CD4-positive, alpha-beta T cell treated with Interleukin-15 for 1 hour (primary cell): ENCODE measurements around the gene CNTD1.
A peak's percentile ranks its signal among the peaks of the same experiment; 100 is the strongest.

Source experiments
- DNase-seq: peaks from one replicate; pipeline ENCODE4 v3.0.0-alpha.2; 2020

The CNTD1 gene

DNA sequence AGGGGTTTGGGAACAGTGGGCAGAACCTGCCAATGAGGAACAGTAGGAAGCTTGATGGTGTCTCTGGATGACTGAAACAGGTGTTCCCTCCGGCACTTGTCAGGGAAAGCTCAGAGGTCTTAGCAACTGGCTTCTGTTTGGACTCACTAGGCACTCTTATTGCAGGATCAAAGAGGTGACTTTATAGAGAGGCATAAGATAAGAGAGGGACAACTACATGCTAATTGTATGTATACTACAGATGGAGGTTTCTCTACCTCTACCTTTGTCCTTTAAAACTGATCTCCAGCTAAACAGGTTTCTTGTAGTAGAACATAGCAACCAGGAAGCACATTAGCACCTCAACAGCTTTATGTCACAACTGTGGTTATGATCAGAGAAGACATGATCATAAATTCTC lies 7.6 kb downstream of the CNTD1 start:
- DNase-seq, result no peak

DNA sequence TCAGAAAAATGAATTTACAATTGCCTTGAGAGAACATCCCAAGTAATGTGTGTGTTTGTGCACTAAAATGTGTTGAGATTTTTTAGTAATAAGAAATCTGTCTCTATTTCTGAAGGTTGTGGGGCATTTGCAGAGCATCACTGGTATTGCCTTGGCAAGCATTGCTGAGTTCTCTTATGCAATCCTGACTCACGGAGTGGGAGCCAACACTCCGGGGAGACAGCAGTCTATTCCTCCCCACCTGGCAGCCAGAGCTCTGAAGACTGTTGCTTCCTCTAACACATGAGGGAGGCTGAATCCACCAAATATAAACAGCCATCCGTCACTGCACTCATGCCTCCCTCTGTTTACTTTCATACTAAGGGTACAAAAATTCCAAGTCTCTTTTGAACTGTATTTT lies 10.6 kb downstream of the CNTD1 start:
- no peak for DNase-seq

DNA sequence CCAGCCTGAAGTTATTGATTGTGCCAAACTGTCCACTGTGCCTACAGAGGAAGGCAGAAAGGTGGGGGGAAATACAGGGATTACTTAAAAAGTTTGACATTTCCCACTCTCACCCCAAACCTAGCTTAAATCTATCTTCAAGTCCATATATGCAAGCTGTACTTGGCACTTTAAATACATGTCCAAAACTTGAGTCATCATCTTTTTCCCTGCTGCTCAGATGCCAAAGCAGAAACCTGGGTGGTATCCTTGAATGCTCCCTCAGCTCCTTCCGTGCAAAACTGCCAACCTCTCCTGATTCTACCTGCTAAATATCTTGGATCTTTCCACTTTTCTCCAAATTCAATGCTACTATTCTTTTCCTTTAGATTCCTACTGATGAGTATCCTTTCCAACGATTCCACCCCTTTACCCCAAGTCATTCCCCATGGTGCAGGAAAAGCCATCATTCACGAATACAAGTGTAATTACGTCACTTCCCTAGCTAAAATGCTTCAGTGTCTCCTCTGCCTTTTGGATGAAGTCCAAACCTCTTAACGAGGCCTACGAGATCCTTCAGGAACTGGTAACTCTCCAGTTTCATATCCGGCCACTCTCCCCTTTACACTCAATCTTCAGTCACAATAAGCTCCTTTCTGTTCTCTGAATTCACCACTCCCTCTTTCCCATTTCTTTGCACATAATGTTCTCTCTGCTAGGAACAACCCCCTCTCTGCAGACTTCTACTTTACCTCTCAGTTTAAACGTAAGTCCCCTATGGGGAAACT lies 16.2 kb downstream of the CNTD1 start:
- DNase-seq, result no peak

DNA sequence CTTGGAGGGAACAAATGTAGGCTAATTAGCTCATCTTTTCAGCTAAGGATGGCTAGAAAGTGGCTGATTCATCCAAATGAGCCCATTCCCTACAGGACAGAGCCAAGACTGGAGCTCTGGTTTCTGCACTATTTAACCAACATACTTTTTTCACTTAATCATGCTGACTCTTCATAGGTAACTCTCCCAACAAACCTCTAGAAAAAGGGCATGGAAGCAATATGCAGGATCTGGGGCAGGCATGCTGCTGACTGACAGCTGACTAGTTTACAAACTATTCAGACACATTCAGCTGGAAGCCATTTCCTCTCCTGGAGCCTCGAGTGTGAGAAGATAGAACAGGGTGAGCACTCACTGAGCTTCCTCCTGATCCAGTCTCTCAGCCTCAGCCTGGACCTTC lies 19.2 kb downstream of the CNTD1 start:
- DNase-seq, result no peak

DNA sequence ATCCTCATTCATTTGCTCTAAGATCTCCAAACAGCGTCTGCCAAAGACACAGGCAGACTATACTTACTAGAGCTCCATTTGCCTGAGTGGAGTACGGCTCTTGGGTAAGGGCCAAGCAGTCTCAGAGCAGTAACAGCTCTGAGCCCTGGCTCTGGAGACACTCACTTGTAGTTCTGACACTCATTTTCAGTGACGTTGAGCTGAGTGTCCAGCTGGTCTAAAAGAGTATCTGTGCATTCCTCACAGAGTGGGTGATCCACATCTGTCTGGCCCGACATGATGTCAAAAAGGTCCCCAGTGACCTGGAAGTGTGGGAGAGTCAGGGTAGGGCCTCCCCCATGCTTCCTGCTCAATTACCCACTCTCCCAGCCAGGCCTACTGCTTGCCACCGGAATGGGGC lies 19.7 kb downstream of the CNTD1 start:
- no peak for DNase-seq

DNA sequence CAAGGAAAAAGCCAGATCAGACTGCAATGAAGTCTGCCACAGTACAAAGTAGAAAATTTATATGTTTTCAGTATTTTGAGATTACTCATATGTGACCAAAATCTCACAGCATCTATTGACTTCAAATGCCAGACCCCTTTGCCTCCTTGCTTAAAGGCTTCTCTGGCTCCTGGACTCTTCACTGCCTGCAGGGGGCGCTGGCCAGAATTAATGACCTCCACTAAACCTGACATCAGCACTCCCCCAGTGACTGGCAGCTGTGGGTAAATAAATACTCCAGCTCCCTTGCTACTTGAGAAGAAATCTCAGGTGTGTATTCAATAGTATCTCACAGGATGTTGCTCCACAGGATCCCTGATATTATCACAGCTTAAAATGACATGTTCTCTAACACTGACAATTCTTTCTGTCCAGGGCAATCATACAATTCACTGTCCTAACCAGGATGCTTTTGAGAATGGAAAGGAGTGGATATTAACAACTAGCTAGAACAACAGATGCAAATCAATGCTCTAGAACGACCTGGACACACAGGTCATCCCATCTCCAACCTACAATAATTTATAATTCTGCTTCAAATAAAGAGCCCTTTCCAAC lies 21.4 kb downstream of the CNTD1 start:
- peak; percentile 62 for DNase-seq

DNA sequence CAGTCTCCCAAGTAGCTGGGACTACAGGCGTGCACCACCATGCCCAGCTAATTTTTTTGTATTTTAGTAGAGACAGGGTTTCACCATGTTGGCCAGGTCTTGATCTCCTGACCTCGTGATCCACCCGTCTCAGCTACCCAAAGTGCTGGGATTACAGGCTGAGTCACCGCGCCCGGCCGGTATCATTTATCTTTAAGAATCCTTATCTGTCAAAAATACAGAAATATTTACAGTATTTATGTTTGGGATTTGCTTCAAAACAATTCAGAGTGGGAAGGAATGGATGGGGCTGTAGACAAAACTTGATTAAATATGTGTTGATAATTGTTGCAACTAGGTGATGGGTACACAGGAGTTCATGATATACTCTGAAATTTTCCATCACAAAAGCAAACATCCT lies 22.5 kb downstream of the CNTD1 start:
- no peak for DNase-seq

DNA sequence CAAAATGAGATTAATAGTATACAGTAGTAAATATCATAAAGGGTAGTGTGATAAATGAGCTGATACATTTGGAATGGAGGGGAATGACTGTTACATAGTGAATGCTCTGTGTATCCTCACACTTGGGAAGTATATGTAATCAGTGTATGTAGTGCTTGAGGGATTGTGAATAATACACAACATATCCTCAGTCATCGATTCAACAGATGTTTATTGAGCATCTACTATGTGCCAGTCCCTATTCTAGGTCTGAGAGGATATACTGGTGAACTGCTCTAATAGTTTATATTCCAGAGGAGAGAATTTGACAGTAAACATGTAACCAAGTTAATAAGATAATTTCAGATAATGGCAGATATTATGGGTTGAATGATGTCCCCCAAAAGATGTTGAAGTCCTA lies 28.8 kb downstream of the CNTD1 start:
- DNase-seq, result no peak

DNA sequence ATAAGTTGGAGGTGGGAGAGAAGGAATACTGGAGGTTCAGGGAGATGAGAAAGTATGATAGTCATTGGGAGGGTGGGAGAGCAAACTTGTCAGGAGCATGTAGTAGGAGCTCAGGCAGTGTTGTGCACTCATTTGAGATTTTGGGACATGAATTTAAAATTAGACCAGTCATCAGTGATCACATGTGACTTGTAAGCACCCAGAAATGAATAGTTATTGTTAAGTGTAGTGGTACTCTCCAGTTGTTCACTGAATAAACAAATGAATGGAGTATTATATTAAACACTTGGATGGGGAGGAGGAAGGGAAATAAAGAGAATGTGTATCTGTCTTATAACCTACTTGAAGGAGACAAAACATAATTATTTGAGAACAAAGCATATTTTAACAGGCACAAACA lies 32.3 kb downstream of the CNTD1 start:
- no peak for DNase-seq

DNA sequence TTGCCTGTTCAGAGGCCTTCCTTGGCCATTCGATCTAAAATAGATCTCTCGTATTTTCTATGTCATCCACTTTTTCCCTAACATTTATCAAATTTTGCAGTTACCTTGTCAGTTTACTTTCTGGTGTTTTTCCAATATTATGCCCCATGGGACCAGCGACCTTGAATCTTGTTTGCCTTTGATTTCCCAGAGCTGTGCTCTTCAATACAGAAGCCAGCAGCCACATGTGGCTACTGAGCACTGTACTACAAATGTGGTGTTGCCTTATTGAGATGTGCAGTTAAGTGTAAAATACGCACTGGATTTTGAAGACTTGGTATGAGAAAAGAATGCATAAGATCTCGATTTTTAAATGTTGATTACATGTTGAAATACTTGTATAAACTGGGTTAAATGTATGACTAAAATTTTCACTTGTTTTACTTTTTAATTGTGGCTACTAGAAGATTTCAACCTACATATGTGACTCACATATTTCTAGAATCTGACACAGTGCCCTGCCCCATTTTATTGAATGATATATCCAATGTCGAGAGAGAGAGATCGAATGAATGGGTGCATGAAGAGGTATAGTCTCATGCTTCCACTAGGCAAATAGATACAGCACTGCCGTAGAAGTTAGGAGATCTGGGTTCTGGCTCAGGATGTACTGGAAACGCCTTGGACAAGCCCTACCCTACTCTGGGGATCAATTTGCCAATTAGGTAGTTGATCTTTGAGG lies 33.7 kb downstream of the CNTD1 start:
- no peak for DNase-seq

DNA sequence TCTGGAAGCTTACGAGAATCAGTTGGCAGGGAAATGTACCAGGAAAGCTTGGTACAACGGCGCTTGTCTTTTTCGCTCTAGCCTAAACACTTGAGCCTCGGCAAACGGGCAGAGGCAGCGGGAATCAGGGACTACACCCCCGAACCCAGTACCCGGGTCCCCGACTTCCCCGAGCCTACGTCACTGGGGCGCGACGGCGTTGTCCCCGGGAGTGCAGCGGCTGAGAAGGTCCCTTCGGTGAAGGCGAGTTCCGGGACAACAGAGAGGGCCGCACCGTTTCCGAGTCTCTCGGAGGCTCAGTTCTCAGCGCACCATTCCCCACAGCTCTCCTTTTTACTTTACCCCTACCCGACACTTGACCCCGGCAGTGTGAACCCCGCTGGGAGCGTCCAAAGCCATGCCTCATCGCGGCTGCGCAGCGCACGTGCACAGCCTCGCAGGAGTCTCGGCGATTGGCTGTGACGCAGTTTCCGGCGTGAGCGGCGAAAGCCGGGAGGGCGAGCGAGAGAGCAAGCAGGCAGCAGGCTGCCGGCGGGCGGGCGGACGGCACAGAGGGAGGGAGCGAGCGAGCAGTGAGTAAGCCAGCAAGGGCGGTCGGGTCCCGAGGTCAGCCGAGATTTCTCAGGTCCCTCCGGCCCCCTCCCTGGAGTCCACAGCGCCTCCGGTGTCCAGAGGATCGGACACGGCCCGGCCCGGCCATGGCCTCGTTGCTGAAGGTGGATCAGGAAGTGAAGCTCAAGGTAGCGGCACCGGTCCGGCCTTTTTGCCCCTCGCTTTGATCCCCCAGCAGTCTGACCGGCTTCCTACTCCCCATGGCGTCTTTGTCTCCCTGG lies 34.5 kb downstream of the CNTD1 start, which contains the start of gene PSME3:
PSME3 (plus strand) TSS at position 464 of the 833 bp plus-strand sequence; CDS start at position 699, 235 bp downstream.
- peak; percentile 89 for DNase-seq

DNA sequence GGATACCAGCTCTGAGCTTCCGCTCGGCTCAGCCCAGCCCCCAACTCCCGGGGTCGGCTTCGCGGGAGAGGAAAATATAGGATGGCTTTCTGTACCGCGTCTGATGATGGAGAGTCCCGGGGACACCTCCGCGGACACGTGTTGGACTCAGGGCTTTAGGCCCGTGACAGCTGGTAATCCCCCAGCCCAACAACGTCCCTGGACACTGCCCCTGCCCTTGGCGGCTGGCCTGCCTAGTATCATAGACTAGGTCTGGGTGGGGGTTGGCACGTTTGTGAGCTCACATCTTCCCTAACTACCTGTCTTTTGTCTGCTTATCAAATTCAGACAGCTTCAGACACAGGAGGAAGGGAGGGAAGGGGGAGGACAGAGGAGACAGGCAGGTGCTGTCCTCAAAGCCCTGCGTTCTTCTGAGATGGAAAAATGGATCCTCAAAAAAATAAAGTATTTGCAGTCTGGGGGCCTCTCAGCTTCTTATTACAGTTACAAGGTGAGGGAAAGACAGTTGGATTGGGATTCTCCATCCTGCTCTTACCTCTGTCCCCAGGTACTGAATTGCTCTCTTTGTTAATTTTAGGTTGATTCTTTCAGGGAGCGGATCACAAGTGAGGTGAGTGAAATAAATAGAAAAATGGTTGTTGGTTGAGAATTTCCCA lies 35.2 kb downstream of the CNTD1 start:
- no peak for DNase-seq

DNA sequence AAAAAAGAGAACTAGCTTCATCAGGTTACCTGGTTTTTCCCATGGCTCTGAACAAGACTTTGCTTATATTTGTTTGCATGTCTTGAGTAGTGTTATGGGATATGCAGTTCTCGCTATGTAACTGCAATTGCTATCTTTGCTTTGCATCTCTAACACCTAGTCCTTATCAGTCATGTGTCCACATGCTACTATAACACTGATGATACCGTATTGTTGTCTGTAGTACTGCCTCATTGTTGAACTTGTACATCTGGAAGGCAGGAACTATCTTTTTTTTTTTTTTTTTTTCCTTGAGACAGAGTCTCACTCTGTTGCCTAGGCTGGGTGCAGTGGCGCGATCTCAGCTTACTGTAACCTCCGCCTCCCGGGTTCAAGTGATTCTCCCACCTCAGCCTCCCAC lies 37.1 kb downstream of the CNTD1 start:
- DNase-seq, result no peak

DNA sequence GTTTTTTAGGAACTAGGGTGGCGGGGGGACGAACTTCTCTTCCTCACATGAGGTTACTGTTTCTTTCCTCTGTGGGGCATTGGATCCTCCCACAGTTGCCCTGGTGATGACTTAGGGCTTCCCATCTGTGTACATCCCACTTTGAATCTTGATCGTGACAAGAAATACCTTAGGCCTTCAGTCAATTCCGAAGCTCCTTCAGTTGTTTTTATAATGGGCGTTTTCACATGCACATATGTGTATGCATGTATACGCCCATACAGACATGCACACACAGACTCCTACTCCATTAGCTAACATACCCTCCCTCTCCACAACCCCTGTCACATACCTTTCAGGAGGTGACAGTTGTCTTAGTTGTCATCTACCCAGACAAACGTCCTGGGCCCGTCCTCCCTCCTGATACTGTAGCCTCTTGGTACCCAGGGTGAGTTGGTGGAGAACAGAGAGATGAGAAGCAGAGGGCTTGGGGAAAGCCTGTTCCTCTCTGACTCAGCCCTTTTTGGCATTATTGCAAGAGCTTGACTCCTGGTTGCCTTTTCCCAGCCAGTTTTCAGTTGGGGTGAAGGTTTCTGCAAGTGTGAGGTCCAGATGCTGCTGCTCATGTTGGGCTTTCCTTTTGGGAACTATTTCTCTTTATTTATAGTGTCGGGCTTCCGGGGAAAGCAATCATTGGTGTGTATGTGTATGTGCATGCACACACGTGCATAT lies 43.5 kb downstream of the CNTD1 start:
- no peak for DNase-seq

DNA sequence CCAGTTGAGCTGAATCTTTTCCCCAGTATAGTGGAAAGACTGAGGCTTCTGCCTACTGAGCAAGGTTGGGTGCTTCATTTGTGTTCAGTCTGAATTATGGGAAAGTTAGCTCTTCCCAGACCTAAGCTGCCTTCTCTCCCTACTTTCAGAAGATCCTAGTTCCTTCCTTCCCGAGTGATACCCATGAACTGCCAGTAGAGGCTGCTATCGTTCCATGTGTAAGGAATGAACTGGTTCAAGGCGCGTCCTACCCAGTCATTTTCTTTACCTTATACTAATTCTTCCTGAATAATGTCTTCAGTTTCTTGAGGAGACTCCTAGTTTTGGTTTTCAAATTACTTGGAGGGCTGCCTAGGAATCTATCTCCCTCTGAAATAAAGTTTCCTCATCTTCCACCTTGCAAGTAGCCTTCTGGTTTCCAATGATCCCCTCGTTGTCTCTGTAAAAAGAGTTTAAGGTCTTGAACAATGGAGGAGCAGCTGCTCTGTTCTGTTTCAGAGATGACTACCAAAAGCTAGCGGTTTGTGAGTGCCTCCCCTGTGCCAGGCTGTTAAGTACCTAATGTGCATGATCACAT lies 44.8 kb downstream of the CNTD1 start:
- no peak for DNase-seq

DNA sequence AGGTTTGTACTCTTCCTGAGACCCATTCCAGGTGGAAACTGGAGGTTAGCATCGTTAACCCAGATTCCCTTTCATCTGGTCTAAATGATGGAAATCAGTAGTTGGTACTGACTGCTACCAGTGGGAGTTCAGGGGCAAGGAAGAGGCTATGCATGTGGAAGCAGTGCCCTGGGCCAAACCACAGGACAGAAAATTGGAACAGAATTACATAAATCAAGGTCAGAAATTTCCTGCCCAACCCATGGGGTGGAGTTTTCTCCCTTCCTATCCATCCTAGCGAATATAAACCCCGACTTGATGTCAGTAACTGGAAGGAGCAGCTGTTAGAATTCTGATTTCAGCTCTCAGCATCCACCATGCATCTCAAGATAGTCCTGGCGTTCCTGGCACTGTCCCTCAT lies 45.6 kb downstream of the CNTD1 start, which contains the start of gene AOC2:
AOC2 (plus strand) TSS at position 310 of the 400 bp plus-strand sequence; CDS start at position 357, 47 bp downstream.
- no peak for DNase-seq

DNA sequence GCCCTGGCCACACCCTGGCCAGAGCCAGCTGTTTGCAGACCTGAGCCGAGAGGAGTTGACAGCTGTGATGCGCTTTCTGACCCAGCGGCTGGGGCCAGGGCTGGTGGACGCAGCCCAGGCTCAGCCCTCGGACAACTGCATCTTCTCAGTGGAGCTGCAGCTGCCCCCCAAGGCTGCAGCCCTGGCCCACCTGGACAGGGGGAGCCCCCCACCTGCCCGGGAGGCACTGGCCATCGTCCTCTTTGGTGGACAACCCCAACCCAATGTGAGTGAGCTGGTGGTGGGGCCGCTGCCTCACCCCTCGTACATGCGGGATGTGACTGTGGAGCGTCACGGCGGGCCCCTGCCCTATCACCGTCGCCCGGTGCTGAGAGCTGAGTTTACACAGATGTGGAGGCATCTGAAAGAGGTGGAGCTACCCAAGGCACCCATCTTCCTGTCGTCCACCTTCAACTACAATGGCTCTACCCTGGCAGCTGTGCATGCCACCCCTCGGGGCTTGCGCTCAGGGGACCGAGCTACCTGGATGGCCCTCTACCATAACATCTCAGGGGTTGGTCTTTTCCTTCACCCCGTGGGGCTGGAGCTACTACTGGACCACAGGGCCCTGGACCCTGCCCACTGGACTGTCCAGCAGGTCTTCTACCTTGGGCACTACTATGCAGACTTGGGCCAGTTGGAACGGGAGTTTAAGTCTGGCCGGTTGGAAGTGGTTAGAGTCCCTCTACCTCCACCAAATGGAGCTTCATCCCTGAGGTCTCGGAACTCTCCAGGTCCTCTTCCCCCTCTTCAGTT lies 46.3 kb downstream of the CNTD1 start:
- no peak for DNase-seq

DNA sequence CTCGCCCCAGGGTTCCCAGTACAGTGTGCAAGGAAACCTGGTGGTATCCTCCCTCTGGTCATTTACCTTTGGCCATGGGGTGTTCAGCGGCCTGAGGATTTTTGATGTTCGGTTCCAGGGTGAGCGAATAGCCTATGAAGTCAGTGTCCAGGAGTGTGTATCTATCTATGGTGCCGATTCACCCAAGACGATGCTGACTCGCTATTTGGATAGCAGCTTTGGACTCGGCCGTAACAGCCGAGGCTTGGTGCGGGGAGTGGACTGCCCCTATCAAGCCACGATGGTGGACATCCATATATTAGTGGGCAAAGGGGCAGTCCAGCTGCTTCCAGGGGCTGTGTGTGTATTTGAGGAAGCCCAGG lies 46.9 kb downstream of the CNTD1 start:
- DNase-seq, result no peak

DNA sequence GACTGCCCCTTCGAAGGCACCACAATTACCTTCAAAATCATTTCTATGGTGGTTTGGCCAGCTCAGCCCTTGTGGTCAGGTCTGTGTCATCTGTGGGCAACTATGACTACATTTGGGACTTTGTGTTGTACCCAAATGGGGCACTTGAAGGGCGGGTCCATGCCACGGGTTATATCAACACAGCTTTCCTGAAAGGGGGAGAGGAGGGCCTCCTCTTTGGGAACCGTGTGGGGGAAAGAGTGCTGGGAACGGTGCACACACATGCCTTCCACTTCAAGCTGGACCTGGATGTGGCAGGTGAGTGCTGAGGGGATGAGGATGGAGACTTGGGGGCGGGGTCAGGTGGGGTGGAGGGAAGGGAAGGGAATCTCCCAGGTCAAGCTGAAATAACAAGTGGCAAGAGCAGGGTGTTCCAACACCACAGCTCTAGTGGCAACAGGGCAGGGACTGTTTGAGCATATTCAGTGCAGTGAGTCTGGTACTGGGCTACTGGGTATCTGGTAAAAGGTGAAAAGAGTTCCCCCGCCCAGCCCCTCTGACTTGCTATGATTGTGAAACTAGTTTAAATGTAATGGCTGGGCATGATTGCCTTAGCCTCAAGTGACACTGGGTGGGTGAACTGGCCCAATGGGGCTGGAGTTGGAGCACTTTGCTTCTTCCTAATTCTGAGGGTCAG lies 47.4 kb downstream of the CNTD1 start:
- DNase-seq, result no peak
